Measurements from ENCODE around the gene NIT1.

Gene NIT1

GRCh38 chr1:161091796-161092507 is 26.0 kb upstream of the NIT1 start:
- no peak overlapping the region for H3K27ac Mint-ChIP-seq
- peaks cover 5% of the 10 kb centered on the region for H3K27me3 Mint-ChIP-seq (ENCODE audit: low read depth)
- H3K9me3 Mint-ChIP-seq, result no peaks in the 10 kb centered on the region
- H3K4me3 Mint-ChIP-seq, result no peak overlapping the region
- no peaks in the 10 kb centered on the region for H3K36me3 Mint-ChIP-seq (ENCODE audit: low read depth)
- H3K4me1 Mint-ChIP-seq (ENCODE audit: low read depth), result peaks cover 38% of the 10 kb centered on the region

GRCh38 chr1:161092621-161093028 is 25.3 kb upstream of the NIT1 start:
- peaks cover 8% of the 10 kb centered on the region for H3K27me3 Mint-ChIP-seq (ENCODE audit: low read depth)
- peak overlapping the region; percentile 38 for H3K27ac Mint-ChIP-seq
- H3K4me1 Mint-ChIP-seq (ENCODE audit: low read depth), result peaks cover 42% of the 10 kb centered on the region
- H3K4me3 Mint-ChIP-seq, result no peak overlapping the region
- H3K9me3 Mint-ChIP-seq, result no peaks in the 10 kb centered on the region
- H3K36me3 Mint-ChIP-seq (ENCODE audit: low read depth), result peaks cover 3% of the 10 kb centered on the region

- H3K4me3 Mint-ChIP-seq, result no peak overlapping the region
- no peak overlapping the region for H3K27ac Mint-ChIP-seq
Measured at GRCh38 chr1:161094481-161094880, 23.4 kb upstream of the NIT1 start.

GRCh38 chr1:161095230-161095629 is 22.7 kb upstream of the NIT1 start:
- H3K36me3 Mint-ChIP-seq (ENCODE audit: low read depth), result peaks cover 8% of the 10 kb centered on the region
- H3K4me1 Mint-ChIP-seq (ENCODE audit: low read depth), result peaks cover 51% of the 10 kb centered on the region
- peaks cover 12% of the 10 kb centered on the region for H3K27me3 Mint-ChIP-seq (ENCODE audit: low read depth)
- no peak overlapping the region for H3K27ac Mint-ChIP-seq
- H3K4me3 Mint-ChIP-seq, result no peak overlapping the region
- H3K9me3 Mint-ChIP-seq, result no peaks in the 10 kb centered on the region

More at GRCh38 chr1:161094481-161094880, 23.4 kb upstream of the NIT1 start:
- H3K27me3 Mint-ChIP-seq (ENCODE audit: low read depth), result peaks cover 12% of the 10 kb centered on the region
- H3K4me1 Mint-ChIP-seq (ENCODE audit: low read depth), result peaks cover 51% of the 10 kb centered on the region
- H3K36me3 Mint-ChIP-seq (ENCODE audit: low read depth), result peaks cover 3% of the 10 kb centered on the region
- no peaks in the 10 kb centered on the region for H3K9me3 Mint-ChIP-seq

GRCh38 chr1:161096015-161096414 is 21.9 kb upstream of the NIT1 start:
- no peak overlapping the region for H3K4me3 Mint-ChIP-seq
- peaks cover 9% of the 10 kb centered on the region for H3K36me3 Mint-ChIP-seq (ENCODE audit: low read depth)
- H3K4me1 Mint-ChIP-seq (ENCODE audit: low read depth), result peaks cover 44% of the 10 kb centered on the region
- no peak overlapping the region for H3K27ac Mint-ChIP-seq
- H3K9me3 Mint-ChIP-seq, result no peaks in the 10 kb centered on the region
- H3K27me3 Mint-ChIP-seq (ENCODE audit: low read depth), result peaks cover 12% of the 10 kb centered on the region

GRCh38 chr1:161096530-161096929 is 21.4 kb upstream of the NIT1 start:
- peaks cover 12% of the 10 kb centered on the region for H3K27me3 Mint-ChIP-seq (ENCODE audit: low read depth)
- peaks cover 12% of the 10 kb centered on the region for H3K36me3 Mint-ChIP-seq (ENCODE audit: low read depth)
- H3K4me3 Mint-ChIP-seq, result no peak overlapping the region
- peaks cover 44% of the 10 kb centered on the region for H3K4me1 Mint-ChIP-seq (ENCODE audit: low read depth)
- no peak overlapping the region for H3K27ac Mint-ChIP-seq
- H3K9me3 Mint-ChIP-seq, result no peaks in the 10 kb centered on the region

- Mint-ChIP-seq H3K4me3 (peak within 1 kb of the TSS; percentile 89), H3K27ac (peak within 1 kb of the TSS; percentile 96), H3K9me3 (no peaks in the 10 kb centered on the region), H3K36me3 (ENCODE audit: low read depth) (peaks cover 16% of the 10 kb centered on the region), H3K4me1 (ENCODE audit: low read depth) (peaks cover 30% of the 10 kb centered on the region), H3K27me3 (ENCODE audit: low read depth) (peaks cover 12% of the 10 kb centered on the region)
Measured at GRCh38 chr1:161098210-161099068, 19.5 kb upstream of the NIT1 start, which contains the start of gene KLHDC9. KLHDC9 (plus strand) TSS chr1:161098361; CDS start chr1:161098536, 175 bp downstream.

- peaks cover 17% of the 10 kb centered on the region for H3K36me3 Mint-ChIP-seq (ENCODE audit: low read depth)
- H3K4me3 Mint-ChIP-seq, result peak overlapping the region; percentile 70
- H3K27ac Mint-ChIP-seq, result no peak overlapping the region
- no peaks in the 10 kb centered on the region for H3K9me3 Mint-ChIP-seq
- peaks cover 30% of the 10 kb centered on the region for H3K4me1 Mint-ChIP-seq (ENCODE audit: low read depth)
- H3K27me3 Mint-ChIP-seq (ENCODE audit: low read depth), result peaks cover 12% of the 10 kb centered on the region
Measured at GRCh38 chr1:161099090-161099802, 18.7 kb upstream of the NIT1 start.

GRCh38 chr1:161100556-161100955 is 17.3 kb upstream of the NIT1 start:
- Mint-ChIP-seq H3K4me3 (no peak overlapping the region), H3K4me1 (ENCODE audit: low read depth) (peaks cover 24% of the 10 kb centered on the region), H3K27me3 (ENCODE audit: low read depth) (peaks cover 7% of the 10 kb centered on the region), H3K36me3 (ENCODE audit: low read depth) (peaks cover 20% of the 10 kb centered on the region), H3K27ac (no peak overlapping the region), H3K9me3 (no peaks in the 10 kb centered on the region)

GRCh38 chr1:161106431-161106830 is 11.5 kb upstream of the NIT1 start:
- Mint-ChIP-seq H3K27ac (no peak overlapping the region), H3K4me3 (no peak overlapping the region), H3K27me3 (ENCODE audit: low read depth) (no peaks in the 10 kb centered on the region), H3K9me3 (no peaks in the 10 kb centered on the region), H3K36me3 (ENCODE audit: low read depth) (peaks cover 23% of the 10 kb centered on the region), H3K4me1 (ENCODE audit: low read depth) (peaks cover 11% of the 10 kb centered on the region)

GRCh38 chr1:161111117-161111516 is 6.8 kb upstream of the NIT1 start:
- Mint-ChIP-seq H3K4me3 (no peak overlapping the region), H3K36me3 (ENCODE audit: low read depth) (peaks cover 13% of the 10 kb centered on the region), H3K27ac (no peak overlapping the region), H3K4me1 (ENCODE audit: low read depth) (peaks cover 38% of the 10 kb centered on the region), H3K27me3 (ENCODE audit: low read depth) (no peaks in the 10 kb centered on the region), H3K9me3 (no peaks in the 10 kb centered on the region)

GRCh38 chr1:161111527-161111926 is 6.4 kb upstream of the NIT1 start:
- Mint-ChIP-seq H3K4me3 (no peak overlapping the region), H3K4me1 (ENCODE audit: low read depth) (peaks cover 39% of the 10 kb centered on the region), H3K36me3 (ENCODE audit: low read depth) (peaks cover 9% of the 10 kb centered on the region), H3K9me3 (no peaks in the 10 kb centered on the region), H3K27me3 (ENCODE audit: low read depth) (no peaks in the 10 kb centered on the region), H3K27ac (no peak overlapping the region)

GRCh38 chr1:161113915-161114314 is 4.0 kb upstream of the NIT1 start:
- Mint-ChIP-seq H3K27ac (no peak overlapping the region), H3K27me3 (ENCODE audit: low read depth) (no peaks in the 10 kb centered on the region), H3K4me3 (no peak overlapping the region), H3K4me1 (ENCODE audit: low read depth) (peaks cover 45% of the 10 kb centered on the region), H3K36me3 (ENCODE audit: low read depth) (peaks cover 12% of the 10 kb centered on the region), H3K9me3 (no peaks in the 10 kb centered on the region)

- H3K27me3 Mint-ChIP-seq (ENCODE audit: low read depth), result no peaks in the 10 kb centered on the region
- no peak overlapping the region for H3K4me3 Mint-ChIP-seq
- peaks cover 49% of the 10 kb centered on the region for H3K4me1 Mint-ChIP-seq (ENCODE audit: low read depth)
- no peak overlapping the region for H3K27ac Mint-ChIP-seq
- peaks cover 10% of the 10 kb centered on the region for H3K36me3 Mint-ChIP-seq (ENCODE audit: low read depth)
- H3K9me3 Mint-ChIP-seq, result no peaks in the 10 kb centered on the region
Measured at GRCh38 chr1:161114556-161114955, 3.3 kb upstream of the NIT1 start.
